ENCODE results near the gene RCCD1. TPM values are rescaled to one million over a fixed set of nuclear protein-coding genes. Genes with fewer than 3 reads are reported as not detected.

The RCCD1 gene
- total RNA-seq (2022; extraction: Qiagen RNA extraction) = 23.5 to 44.0 TPM (median 36.6 TPM) in 5 replicates

GRCh38 chr15:90954712-90955623 lies at the start of gene RCCD1:
Gene RCCD1 (plus strand): TSS chr15:90954884. CDS start chr15:90956735, 1,851 bp downstream.

DNA sequence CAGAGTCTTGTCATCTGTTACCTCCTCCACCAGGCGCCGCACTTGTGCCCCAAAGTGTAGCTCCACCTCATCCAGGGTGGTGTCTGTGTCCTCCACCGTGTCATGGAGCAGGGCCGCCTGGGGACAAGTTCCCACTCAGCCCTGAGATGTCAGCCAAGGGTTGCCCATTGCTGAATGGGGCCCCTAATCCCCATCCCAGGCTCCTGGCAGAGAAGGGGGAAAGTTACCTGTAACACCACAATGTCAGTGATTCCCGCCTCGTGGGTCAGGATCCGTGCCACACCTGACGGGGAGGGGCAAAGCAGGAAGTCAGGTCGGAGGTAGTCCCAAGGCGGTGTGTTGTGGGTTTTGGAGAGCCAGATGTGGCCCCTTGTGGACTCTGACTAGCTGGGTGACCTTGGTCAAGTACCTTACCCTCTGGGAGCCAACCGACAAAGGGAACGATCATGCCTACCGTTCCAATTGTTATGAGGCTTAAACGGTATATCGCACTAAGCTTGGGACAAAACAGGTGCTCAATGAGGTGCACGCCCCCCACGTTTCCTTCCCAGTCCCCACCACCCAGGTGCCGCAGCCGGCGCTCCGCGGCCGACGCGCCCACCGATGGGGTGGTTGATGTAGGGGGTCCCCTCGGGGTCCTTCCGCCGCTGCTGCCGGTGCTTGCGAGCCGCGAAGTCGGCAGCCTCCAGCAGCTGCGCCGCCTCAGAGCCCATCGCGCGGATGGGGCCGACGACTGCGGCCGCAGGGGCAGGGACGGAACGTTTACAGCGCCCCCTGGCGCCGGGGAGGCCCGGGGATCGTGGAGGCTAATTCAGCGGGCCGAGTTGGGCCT lies 22.6 kb upstream of the RCCD1 start, which contains the start of gene HDDC3:
Gene HDDC3, minus strand, starts transcription at position 722 of the 832 bp plus-strand sequence. Its CDS starts 9 bp downstream, at position 713.

GRCh38 chr15:90934949-90935751 lies 19.5 kb upstream of the RCCD1 start, which contains the start of gene UNC45A:
Gene UNC45A (plus strand): TSS chr15:90935285. CDS start chr15:90935325, 40 bp downstream.

GRCh38 chr15:90994417-90995311 lies 40.0 kb downstream of the RCCD1 start, which contains the start of gene PRC1:
Gene PRC1 (minus strand): TSS chr15:90994535. CDS start chr15:90994417, 118 bp downstream.

Other genes with a start within 250 kb of the RCCD1 start
- 12.1 to 13.6 TPM (median 12.9 TPM) in 5 replicates for gene BLM, start 237.5 kb upstream of the RCCD1 start, total RNA-seq (2022; extraction: Qiagen RNA extraction)
- 51.5 to 62.8 TPM (median 59.0 TPM) in 5 replicates for gene FURIN, start 86.3 kb upstream of the RCCD1 start, total RNA-seq (2022; extraction: Qiagen RNA extraction)
- gene FES, start 70.4 kb upstream of the RCCD1 start, total RNA-seq (2022; extraction: Qiagen RNA extraction) = 0.46 to 0.89 TPM (median 0.85 TPM) in 5 replicates
- 23.5 to 29.6 TPM (median 24.9 TPM) in 5 replicates for gene MAN2A2, start 51.6 kb upstream of the RCCD1 start, total RNA-seq (2022; extraction: Qiagen RNA extraction)
- gene HDDC3, start 22.3 kb upstream of the RCCD1 start, total RNA-seq (2022; extraction: Qiagen RNA extraction) = 27.9 to 36.4 TPM (median 35.4 TPM) in 5 replicates
- 52.3 to 61.9 TPM (median 55.0 TPM) in 5 replicates for gene UNC45A, start 19.6 kb upstream of the RCCD1 start, total RNA-seq (2022; extraction: Qiagen RNA extraction)
- 173 to 247 TPM (median 202 TPM) in 5 replicates for gene PRC1, start 39.7 kb downstream of the RCCD1 start, total RNA-seq (2022; extraction: Qiagen RNA extraction)
- 12.9 to 16.5 TPM (median 14.6 TPM) in 5 replicates for gene VPS33B, start 67.7 kb downstream of the RCCD1 start, total RNA-seq (2022; extraction: Qiagen RNA extraction)
- gene SV2B, start 145.4 kb downstream of the RCCD1 start, total RNA-seq (2022; extraction: Qiagen RNA extraction) = 0.13 to 0.28 TPM (median 0.15 TPM) in 5 replicates

Data from A549 treated with AZD2906 at 1 μM for 4 hours (cell line).